GM18873 (cell line): Measurements from ENCODE around the gene ARHGAP31.
A peak's percentile ranks its signal among the peaks of the same experiment; 100 is the strongest.
"Not testable (repeated sequence)": the region's sequence is repeated elsewhere in the genome, so short reads cannot be mapped to it uniquely, and the experiment has no call there.

Source experiments
- ATAC-seq: cut with Tn5 transposase; IDR thresholded peaks from one replicate; pipeline ENCODE4 v1.9.1; 2021; ENCODE audit warnings: mild to moderate bottlenecking, moderate library complexity, moderate number of reproducible peaks; ENCODE audit not compliant: unreplicated experiment, low FRiP score

ARHGAP31 gene

DNA sequence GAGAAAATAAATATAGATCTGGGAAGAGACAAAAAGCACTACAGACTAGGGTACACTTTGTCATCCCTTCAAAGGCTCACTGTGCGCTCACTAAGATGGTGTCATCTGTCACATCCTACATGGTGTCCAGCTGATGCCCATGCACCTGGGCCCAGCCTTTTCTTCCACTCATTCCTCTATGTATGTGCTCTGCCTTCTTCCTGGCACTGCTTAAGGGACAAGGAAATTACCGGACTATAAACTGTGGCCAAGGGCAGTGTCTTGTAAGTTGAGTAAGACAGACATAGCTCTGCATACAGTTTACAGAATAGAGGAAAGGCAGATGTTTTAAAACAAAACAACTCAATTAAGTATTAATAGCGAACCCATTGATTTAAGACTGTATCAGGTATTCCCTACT is 52.9 kb downstream of the ARHGAP31 start:
- no peak for ATAC-seq

DNA sequence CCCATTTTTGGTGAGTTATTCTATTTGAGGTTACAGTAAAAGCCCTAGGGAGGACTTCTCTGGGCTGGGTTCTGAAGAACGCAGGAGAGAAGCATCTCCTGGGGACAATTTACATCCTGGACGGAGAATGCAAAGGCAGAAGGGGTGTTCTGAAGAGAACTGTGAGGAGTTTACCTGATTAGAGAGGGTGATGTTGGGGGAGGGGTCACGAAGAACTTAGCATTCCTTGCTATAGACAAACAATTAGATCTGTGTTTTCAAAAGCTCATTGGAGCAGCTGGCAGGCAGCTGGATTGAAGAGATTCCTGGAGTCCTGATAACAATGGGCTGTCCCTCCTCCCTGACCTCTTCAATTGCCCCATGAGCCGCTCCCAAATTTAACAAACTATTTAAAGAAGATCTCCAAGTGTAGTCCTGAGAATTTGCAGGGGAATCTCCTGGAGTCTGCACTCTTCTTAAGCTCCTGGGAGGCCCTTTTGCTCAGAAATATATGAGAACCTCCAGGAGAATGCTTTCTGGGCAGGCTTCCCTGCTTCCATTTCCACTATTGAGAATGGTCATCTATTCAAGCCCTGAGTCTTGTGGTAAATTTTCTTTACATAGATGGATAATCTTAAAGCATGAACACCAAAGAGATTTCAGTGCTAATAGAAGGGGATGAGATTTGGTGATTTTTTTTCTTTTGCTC is 55.3 kb downstream of the ARHGAP31 start:
- ATAC-seq = no peak

DNA sequence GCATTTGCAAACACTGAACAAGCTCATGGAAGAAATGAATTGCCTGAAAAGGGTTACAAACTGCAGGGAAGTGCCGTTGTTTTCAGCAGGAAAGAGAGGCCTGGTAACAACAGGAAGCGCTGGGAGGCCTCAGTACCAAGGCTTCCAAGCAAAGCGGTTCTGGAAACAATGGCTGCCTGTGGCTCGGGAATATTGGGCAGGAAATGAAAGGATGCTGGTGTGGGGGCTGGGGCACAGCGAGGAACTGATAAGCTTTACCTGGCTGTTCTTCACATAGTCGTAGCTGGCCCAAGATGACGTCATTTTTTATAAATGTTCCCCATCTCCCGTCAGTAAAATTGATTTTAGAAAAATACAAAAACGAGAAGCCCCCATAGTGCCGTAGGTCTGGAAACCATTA is 55.9 kb downstream of the ARHGAP31 start:
- no peak for ATAC-seq

DNA sequence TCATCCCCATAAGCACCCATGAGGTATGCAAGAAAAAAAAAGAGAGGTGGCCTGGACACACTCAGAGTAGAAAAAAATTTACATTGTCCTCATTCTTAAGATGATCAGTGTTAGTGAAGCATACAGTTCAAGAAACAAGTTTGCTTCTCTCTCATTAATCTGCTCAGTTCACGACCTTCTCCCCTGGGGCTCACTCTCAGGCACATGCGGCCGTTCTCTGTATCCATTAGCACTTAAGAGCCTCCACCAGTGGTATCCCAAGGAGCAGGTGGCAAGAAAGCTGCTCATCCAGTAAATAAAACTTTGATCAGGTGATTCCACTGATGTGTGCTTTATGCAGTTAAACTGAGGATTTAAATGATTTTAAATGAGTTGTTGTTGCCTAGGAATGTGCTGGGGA is 57.4 kb downstream of the ARHGAP31 start:
- no peak for ATAC-seq

DNA sequence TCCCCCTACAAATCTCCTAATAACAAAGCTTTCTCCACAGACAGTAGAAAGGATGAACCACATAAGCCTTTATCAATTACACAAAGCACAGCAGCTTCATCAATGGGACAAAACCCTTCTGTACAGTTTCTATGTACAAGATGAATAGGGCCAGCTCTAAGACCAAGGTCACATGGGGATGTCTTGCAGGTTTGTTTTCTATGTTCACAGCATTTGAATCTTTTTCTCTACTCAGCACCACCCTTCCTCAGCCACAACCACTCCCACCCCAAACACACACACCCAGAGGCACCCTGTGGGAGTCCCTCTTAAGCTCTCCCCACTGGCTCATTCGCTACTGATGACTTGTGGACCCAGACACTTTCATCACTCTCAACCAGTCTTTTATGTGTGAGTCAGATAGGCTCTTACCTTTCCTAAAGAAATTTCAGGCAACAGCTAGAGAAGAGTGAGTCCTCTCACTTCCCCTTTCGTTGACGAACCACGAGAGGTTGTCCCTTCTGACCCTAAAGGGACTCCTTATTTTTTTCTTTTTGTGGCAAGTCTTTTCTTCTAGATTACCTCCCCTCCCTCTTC is 57.9 kb downstream of the ARHGAP31 start:
- ATAC-seq = peak; percentile 98

DNA sequence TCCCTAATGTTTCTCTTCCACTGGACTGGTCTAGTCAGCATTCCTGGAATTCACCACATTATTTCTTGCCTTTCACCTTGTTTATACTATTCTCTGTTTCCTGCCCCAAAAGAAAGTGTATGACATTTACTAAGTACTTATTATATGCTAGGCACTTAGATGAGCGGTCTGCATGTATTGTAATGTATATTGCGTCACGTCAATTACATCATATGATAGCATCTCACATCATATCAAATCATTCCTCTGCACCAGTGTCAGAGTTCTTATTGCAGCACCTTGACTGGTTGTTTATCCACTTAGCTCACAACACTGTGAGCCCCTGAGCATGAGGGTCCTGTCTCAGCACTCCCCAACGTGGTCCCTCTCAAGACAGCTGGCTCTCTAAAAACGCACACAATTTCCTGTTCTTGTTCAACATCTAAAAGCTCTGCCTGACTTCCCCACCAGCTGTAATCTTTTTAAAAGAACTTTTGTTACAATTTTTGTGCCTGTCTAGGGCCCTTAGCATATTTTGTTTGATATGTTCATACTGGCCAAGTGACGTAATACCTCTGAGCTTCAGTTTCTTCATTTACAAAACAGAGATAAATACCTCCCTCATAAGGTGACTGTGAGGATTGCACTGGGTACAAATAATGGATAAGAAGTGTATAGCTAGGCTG is 58.8 kb downstream of the ARHGAP31 start:
- no peak for ATAC-seq

DNA sequence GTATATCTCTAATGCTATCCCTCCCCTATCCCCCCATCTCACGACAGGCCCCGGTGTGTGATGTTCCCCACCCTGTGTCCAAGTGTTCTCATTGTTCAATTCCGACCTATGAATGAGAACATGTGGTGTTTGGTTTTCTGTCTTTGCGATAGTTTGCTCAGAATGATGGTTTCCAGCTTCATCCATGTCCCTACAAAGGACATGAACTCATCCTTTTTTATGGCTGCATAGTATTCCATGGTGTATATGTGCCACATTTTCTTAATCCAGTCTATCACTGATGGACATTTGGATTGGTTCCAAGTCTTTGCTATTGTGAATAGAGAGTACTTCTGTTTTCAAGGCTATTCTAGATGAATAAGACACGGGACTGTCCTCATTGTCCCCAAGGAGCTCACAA is 61.4 kb downstream of the ARHGAP31 start:
- ATAC-seq = not testable (repeated sequence)

DNA sequence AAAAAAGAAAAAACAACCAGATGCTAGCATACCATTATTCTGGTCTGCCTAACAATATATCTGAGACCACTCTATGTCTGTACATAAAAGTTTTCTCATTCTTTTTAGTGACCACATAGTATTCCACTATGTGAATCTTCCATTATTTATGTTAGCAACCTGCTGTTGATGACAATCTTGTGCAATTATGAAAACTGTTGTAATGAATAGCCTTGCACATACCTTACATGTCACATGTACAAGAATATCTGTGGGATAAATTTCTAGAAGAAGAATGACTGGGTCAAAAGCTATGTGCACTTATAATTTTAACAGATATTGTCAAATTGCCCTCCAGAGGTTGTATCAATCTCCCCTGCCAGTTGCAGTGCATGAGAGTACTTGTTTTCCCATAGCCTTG is 62.5 kb downstream of the ARHGAP31 start:
- no peak for ATAC-seq

DNA sequence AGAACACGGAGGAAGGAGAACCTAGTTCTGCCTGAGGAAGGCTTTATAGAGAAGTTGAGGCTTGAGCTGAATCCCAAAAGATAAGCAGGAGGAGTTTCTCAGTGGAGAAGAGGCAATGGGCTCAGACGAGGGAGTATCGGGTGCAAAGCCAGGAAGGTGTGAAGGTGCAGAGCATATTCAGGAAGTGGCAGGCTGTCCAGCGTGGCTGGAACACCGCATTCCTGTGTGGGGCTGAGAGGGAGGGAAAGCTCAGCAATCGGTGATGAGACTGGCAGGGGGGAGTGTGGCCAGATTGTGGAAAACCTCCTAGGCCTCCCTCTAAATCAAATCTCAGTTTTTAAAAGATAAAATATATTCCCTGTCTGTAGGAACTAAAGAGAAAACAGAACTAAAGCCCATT is 63.0 kb downstream of the ARHGAP31 start:
- ATAC-seq = no peak

DNA sequence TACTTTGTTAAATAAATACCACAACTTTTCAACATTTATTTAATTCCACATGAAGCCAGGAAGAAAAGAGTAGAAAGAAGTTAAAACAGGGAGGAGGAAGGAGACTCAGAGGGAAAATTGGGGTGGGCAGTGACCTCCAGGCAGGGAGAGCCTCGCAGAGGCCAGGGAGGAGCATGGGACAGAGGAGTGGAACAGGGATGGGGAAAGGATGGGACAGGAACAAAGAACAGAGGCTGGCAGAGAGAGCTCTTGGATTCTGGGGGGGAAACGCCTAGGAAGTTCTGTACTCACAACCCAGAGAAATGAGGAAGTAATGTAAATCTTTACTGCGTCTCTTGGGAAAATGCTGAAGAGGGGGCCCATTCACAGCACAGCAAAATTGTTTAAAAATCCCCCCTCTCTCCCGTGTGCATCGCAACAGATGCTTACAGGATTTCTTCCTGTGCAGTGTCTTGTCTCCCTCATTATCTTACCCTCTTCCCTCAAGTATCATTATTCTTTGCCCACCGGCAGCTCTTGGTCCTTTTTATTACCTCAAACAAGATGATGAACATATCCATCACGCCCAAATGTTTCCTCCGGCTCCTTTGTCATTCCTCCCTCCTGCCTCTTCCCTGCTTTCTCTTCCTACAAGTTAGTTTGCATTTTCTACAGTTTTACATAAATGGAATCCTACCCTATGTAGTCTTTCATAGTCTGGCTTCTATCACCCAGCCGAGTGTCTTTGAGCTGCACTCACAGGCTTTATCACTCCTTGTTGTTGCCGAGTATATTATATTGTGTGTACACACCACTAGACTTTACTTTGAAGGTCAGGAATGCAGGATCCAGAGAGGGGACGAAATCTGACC is 65.5 kb downstream of the ARHGAP31 start:
- ATAC-seq = no peak

DNA sequence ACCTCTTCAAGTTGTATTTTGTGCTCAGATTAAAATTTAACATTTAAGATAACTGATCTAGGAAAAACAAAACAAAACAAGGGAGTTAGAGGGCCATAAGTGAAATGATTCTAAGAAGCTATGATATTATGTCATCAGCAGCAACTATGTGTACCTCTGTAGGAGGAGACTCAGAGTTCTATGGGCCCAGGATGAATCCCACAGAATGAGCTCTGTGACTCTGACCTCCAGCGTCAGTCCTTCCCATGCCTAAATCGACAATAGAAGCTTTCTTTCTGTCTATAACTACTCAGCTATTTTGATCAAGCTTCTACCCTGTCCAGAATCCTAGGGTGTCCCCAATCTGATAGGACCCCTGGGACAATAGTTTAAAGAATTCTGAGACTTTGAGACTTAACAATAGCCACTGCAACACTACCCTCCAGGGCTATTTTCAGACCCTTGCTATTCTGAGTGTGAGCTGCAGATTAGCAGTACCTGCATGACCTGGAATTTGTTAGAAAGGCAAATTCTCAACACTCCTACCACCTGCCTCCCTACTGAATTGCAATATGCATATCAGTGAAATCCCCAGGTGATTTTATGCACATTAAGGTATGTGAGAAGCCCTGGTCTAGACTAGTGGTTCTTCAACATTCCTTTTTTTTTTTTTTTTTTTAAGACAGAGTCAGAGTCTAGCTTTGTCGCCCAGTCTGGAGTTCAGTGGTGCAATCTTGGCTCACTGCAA is 66.7 kb downstream of the ARHGAP31 start:
- ATAC-seq = no peak

DNA sequence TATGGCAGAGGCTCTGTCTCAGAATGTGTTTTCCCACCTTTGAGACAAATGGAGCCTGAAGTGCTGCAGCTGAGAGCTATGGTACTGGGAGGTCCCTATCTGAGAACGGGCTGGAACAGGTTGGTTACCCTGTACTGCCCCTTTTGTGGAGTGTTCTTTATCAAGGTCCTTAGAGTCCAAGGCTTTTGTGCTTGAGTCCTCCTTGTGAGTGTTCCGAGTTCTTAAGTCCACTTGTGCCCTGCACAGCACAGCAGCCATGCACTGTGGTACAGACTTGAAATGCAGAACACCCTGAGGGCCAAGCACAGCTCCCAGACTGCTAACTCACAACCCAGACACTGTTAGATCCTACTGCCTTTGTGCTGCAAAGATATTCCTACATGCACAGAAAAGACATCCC is 67.8 kb downstream of the ARHGAP31 start:
- no peak for ATAC-seq

DNA sequence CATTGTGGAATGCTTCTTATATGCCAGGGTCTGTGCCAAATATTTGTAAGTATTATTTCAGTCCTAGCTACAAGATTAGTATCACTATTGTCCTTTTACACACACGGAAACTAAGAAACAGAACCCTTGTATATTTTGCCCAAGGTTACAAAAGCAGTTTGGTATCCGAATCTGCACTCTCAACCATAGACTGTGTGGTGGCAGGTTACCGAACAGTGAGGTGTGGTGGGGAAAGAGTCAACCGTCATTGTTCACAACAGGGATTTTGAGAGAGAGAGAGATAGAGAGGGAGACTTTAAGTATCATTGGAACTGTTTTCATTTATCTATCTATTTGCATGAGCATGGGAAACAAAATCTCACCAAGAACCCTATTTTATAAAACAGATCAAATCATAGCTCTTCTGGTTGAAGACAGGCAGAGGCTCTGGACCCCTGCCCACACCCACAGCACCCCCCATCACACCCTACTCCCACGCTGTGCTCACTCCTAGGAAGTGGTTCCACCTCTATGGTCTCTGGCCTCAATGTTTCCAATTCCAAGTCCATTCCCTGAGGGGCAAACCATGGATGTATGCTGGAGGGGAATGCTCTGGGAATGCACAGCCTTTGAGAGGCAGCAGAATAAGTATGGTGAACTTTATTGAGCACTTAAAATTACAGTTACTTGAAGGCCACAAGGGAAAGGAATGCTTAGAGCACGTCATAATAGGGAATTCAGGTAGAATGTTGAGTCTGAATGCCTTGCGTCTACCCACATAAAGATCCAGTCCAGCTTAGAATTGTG is 69.0 kb downstream of the ARHGAP31 start:
- ATAC-seq = no peak

DNA sequence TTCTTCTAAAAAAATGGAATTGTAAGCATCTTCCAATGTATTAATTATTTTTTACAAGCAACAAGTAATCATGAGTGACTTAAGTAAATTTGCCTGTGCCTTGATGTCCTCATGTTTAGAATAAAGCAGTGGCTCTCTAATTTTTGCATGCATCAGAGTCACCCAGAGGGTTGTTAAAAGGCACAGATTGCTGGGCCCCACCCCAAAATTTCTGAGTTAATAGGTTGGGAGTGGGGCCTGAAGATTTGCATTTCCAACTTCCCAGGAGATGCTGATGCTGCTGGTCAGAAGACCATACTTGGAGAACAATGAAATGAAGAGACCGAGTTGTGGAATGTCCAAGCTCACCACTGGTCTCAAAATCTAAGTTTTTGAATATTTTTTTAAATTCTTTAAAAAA is 70.2 kb downstream of the ARHGAP31 start:
- ATAC-seq = no peak

DNA sequence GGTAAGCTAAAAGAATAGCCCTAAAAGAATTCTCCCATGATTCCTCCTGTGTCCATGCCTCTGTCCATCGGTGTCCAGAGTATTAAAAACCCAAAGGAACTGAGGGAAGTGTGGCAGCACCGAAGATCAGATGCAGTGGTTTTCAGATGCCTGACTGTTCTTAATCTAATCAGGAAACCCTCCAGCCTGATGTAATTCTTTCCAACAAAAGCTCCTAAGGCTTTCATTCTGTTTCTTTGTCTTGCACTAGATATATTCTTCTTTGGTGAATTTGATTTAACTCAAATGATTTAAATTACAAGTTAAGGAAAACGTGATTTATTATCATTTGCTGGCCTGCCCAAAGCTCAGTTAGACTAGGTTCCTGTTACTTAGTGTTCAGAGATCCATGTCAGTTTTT is 71.2 kb downstream of the ARHGAP31 start:
- ATAC-seq = no peak

DNA sequence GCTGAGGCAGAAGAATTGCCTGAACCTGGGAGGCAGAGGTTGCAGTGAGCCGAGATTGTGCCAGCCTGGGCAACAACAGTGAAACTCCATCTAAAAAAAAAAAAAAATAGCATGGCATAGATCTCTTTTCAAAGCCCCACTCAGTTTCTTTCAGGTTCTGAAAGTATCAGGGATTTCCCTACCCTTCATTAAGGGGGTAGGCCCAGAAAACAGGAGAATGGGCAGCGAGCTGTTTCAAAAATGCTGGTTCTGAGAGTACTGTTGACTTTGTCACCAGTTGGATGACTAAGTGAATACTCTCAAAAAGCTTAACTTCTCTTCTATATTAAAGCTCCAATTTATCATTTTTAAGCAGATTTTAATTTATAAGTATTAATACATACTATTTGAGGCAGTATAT is 72.8 kb downstream of the ARHGAP31 start:
- no peak for ATAC-seq

DNA sequence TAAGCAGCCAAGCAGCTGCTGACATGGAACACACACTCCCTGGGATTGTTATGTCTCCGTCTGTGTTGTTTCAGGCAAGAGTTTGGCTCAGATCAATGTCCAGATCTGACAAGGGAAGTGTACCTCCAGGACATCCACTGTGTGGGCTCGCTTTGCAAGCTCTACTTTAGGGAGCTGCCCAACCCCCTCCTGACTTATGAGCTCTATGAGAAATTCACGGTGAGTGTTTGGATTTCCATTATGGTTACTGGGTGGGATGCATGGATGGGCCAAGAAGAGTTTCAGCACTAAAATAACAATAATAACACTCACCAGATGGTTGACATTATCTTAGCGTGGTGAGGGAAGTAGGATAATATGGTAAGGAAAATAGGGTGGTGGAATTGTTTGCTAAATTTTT is 74.1 kb downstream of the ARHGAP31 start:
- no peak for ATAC-seq

DNA sequence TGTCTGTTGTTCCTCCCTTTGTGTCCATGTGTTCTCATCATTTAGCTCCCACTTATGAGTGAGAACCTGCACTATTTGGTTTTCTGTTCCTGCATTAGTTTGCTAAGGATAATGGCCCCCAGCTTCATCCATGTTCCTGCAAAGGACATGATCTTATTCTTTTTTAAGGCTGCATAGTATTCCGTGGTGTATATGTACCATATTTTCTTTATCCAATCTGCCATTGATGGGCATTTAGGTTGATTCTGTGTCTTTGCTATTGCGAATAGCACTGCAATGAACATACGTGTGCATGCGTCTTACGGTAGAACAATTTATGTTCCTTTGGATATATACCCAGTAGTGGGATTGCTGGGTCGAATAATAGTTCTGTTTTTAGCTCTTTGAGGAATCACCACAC is 77.6 kb downstream of the ARHGAP31 start:
- not testable (repeated sequence) for ATAC-seq

DNA sequence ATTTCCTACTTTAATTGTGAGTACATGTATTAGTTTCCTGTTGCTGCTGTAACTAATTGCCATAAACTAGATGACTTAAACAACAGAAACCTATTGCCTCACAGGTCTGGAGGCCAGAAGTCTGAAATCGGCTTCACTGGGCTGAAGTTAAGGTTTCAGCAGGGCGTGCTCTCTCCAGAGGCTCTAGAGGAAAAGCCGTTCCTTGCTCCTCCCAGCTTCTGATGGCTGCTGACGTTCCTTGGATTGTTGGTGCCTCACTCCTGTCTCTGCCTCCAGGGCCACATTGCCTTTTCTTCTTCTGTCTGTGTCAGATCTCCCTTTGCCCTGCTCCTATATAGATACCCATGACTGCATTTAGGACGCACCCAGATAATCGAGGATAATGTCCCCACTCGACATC is 80.9 kb downstream of the ARHGAP31 start:
- no peak for ATAC-seq

DNA sequence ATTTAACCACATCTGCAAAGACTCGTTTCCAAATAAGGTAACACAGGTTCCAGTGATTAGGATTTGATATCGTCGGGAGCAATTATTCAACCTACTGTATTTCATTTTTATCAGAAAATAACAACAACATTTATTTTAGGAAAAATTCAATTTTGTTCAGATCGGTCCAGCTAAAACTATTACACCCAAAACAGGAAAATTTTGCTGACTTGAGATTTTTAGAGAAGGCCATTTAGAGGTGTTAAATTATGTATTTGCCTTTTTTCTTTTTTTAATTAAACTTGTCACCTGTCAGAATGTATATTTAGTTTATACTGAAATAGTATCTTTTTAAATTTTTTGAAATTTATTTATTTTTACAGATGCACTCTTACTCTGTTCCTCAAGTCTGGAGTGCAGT is 81.3 kb downstream of the ARHGAP31 start:
- no peak for ATAC-seq
